Hepatocyte (in vitro differentiated cells): Measurements from ENCODE around the gene NNAT. TPM values are rescaled to one million over a fixed set of nuclear protein-coding genes. Genes with fewer than 3 reads are reported as not detected.

Experiments used
- DNase-seq: peaks from one replicate; pipeline ENCODE4 v3.0.0-alpha.2; 2016; ENCODE audit warnings: low spot score
- H2AFZ ChIP-seq: fragments of 200-600 bp; sonication (generic); 2 replicates; pipeline ENCODE4 v1.6.0; 2016; ENCODE audit warnings: antibody characterized with exemption, mild to moderate bottlenecking
- H3K27ac ChIP-seq: fragments of 200-600 bp; sonication (generic); 2 replicates; pipeline ENCODE4 v1.5.1; 2016; ENCODE audit warnings: mild to moderate bottlenecking
- H3K27me3 ChIP-seq: fragments of 200-600 bp; sonication (generic); 2 replicates; pipeline ENCODE4 v1.6.1; 2016
- H3K36me3 ChIP-seq: fragments of 200-600 bp; sonication (generic); replicated peaks from 2 replicates; pipeline ENCODE4 v1.5.1; 2016; ENCODE audit warnings: low read depth; ENCODE audit not compliant: insufficient read depth
- H3K4me1 ChIP-seq: fragments of 200-600 bp; sonication (generic); 2 replicates; pipeline ENCODE4 v1.5.1; 2016; ENCODE audit warnings: mild to moderate bottlenecking, moderate library complexity; ENCODE audit not compliant: insufficient read depth
- H3K4me2 ChIP-seq: fragments of 200-600 bp; sonication (generic); 2 replicates; pipeline ENCODE4 v1.6.0; 2016
- H3K4me3 ChIP-seq: fragments of 200-600 bp; sonication (generic); 2 replicates; pipeline ENCODE4 v1.5.1; 2016; ENCODE audit warnings: mild to moderate bottlenecking
- H3K79me2 ChIP-seq: fragments of 200-600 bp; sonication (generic); 2 replicates; pipeline ENCODE4 v1.6.0; 2017; ENCODE audit warnings: mild to moderate bottlenecking
- H3K9me2 ChIP-seq: fragments of 200-600 bp; sonication (generic); replicated peaks from 2 replicates; pipeline ENCODE4 v1.6.0; 2017; ENCODE audit warnings: mild to moderate bottlenecking; ENCODE audit not compliant: insufficient read depth
- H3K9me3 ChIP-seq: fragments of 200-600 bp; sonication (generic); 2 replicates; pipeline ENCODE4 v1.5.1; 2016; ENCODE audit warnings: low read depth, mild to moderate bottlenecking
- H4K20me1 ChIP-seq: fragments of 200-600 bp; sonication (generic); 2 replicates; pipeline ENCODE4 v1.6.0; 2016; ENCODE audit warnings: mild to moderate bottlenecking; ENCODE audit not compliant: insufficient read depth, poor library complexity, severe bottlenecking
- CTCF ChIP-seq: fragments of 200-600 bp; sonication (generic); IDR thresholded peaks from 2 replicates; pipeline ENCODE4 v1.5.1; 2016; ENCODE audit warnings: antibody characterized with exemption, mild to moderate bottlenecking; ENCODE audit not compliant: poor library complexity
- EZH2 ChIP-seq: fragments of 200-600 bp; sonication (generic); IDR thresholded peaks from 2 replicates; pipeline ENCODE4 v1.6.1; 2016; ENCODE audit warnings: antibody characterized with exemption, mild to moderate bottlenecking, borderline replicate concordance
- EZH2phosphoT487 ChIP-seq: fragments of 200-600 bp; sonication (generic); IDR thresholded peaks from one replicate; pipeline ENCODE4 v1.6.1; 2018; ENCODE audit warnings: antibody characterized with exemption, mild to moderate bottlenecking, low read depth, moderate library complexity; ENCODE audit not compliant: unreplicated experiment, severe bottlenecking
- WGBS: methylation state at CpG from one replicate; pipeline ENCODE4 v1.1.6; 2016; ENCODE audit warnings: low lambda C conversion rate; ENCODE audit errors: missing lambda C conversion rate; 5-methylcytosine and 5-hydroxymethylcytosine counted together
- polyA plus RNA-seq: library from polyadenylated mRNA; unstranded; fragments of >200 nt; fragmentation: Nextera tagmentation; extraction: Ambion mirVana; gene quantifications from 2 replicates; pipeline ENCODE4 v1.2.1, GENCODE V29; 2016
- total RNA-seq: library from RNA; depleted of rRNA; stranded (reverse); fragments of >200 nt; gene quantifications from 2 replicates; pipeline ENCODE4 v1.2.3, GENCODE V29; 2014

The NNAT gene
- total and polyA plus RNA-seq, 2 experiments from 2014 or later: 1.1 TPM; not detected in 1

GRCh38 chr20:37530696-37531095 is 9.6 kb downstream of the NNAT start:
- no peak overlapping the region for H3K4me2 ChIP-seq
- WGBS: 71% methylated on average over 2 of the region's 2 CpGs
- DNase-seq: no peak
- no peak for TF ChIP-seq CTCF
- TF ChIP-seq EZH2phosphoT487: no peak
- TF ChIP-seq EZH2: no peak
- no peak overlapping the region for H3K4me3 ChIP-seq
- peaks cover 3% of the 10 kb centered on the region for H4K20me1 ChIP-seq
- no peak overlapping the region for H3K27ac ChIP-seq
- no peaks in the 10 kb centered on the region for H3K9me2 ChIP-seq
- H3K36me3 ChIP-seq: no peaks in the 10 kb centered on the region
- H3K4me1 ChIP-seq: peaks cover 11% of the 10 kb centered on the region
- no peaks in the 10 kb centered on the region for H3K27me3 ChIP-seq
- H3K79me2 ChIP-seq: peaks cover 22% of the 10 kb centered on the region
- no peak overlapping the region for H2AFZ ChIP-seq
- no peaks in the 10 kb centered on the region for H3K9me3 ChIP-seq

GRCh38 chr20:37531856-37532255 is 10.8 kb downstream of the NNAT start:
- no peak overlapping the region for H2AFZ ChIP-seq
- H3K4me2 ChIP-seq: no peak overlapping the region
- no peaks in the 10 kb centered on the region for H3K9me3 ChIP-seq
- whole genome bisulfite sequencing: 89% methylated on average over 3 of the region's 3 CpGs
- H3K9me2 ChIP-seq: no peaks in the 10 kb centered on the region
- peaks cover 7% of the 10 kb centered on the region for H3K4me1 ChIP-seq
- no peaks in the 10 kb centered on the region for H4K20me1 ChIP-seq
- no peak overlapping the region for H3K4me3 ChIP-seq
- H3K27me3 ChIP-seq: no peaks in the 10 kb centered on the region
- H3K79me2 ChIP-seq: peaks cover 10% of the 10 kb centered on the region
- DNase-seq: no peak
- H3K36me3 ChIP-seq: no peaks in the 10 kb centered on the region
- TF ChIP-seq EZH2 (no peak), EZH2phosphoT487 (no peak), CTCF (no peak)
- no peak overlapping the region for H3K27ac ChIP-seq

- no peaks in the 10 kb centered on the region for H4K20me1 ChIP-seq
- H3K9me2 ChIP-seq: no peaks in the 10 kb centered on the region
- peaks cover 3% of the 10 kb centered on the region for H3K79me2 ChIP-seq
- TF ChIP-seq EZH2phosphoT487: no peak
- no peak overlapping the region for H3K27ac ChIP-seq
- H3K27me3 ChIP-seq: no peaks in the 10 kb centered on the region
- H3K4me1 ChIP-seq: peaks cover 7% of the 10 kb centered on the region
- H3K4me2 ChIP-seq: no peak overlapping the region
- H3K4me3 ChIP-seq: no peak overlapping the region
- no peaks in the 10 kb centered on the region for H3K9me3 ChIP-seq
- DNase-seq: no peak
- WGBS: 86% methylated on average over 2 of the region's 2 CpGs
- no peaks in the 10 kb centered on the region for H3K36me3 ChIP-seq
- H2AFZ ChIP-seq: no peak overlapping the region
These were observed 12.2 kb downstream of the NNAT start for GRCh38 chr20:37533154-37533715.

GRCh38 chr20:37534401-37535157 is 13.5 kb downstream of the NNAT start:
- WGBS: 72% methylated on average over 6 of the region's 6 CpGs

More at GRCh38 chr20:37534401-37535157, 13.5 kb downstream of the NNAT start:
- DNase-seq: peak; percentile 87
- Histone ChIP-seq H3K4me2 (no peak overlapping the region), H3K27me3 (no peaks in the 10 kb centered on the region), H4K20me1 (no peaks in the 10 kb centered on the region), H3K27ac (no peak overlapping the region), H3K9me3 (no peaks in the 10 kb centered on the region), H2AFZ (no peak overlapping the region), H3K79me2 (no peaks in the 10 kb centered on the region), H3K36me3 (no peaks in the 10 kb centered on the region), H3K4me3 (no peak overlapping the region), H3K4me1 (no peaks in the 10 kb centered on the region), H3K9me2 (no peaks in the 10 kb centered on the region)
- peak; percentile 87 for TF ChIP-seq CTCF
- TF ChIP-seq EZH2phosphoT487: no peak
